Stimulated activated CD4-positive, alpha-beta T cell treated with anti-CD3 and anti-CD28 coated beads, TNF-alpha, amount 100 ng/mL, for 1 hour (primary cell): ENCODE data around the gene RNF19B.
"Not testable (repeated sequence)": the region's sequence is repeated elsewhere in the genome, so short reads cannot be mapped to it uniquely, and the experiment has no call there.

Source experiments
- DNase-seq, 3 donors: peaks; one replicate each; pipeline ENCODE4 v3.0.0-alpha.2; 2020; ENCODE audit warnings: low read depth in 3 of 3, low spot score in 1 of 3

RNF19B gene

GRCh38 chr1:32933742-32934322 lies 30.8 kb downstream of the RNF19B start:
- DNase-seq = no peak

GRCh38 chr1:32931760-32932159 lies 32.8 kb downstream of the RNF19B start:
- no peak for DNase-seq

- no peak for DNase-seq
Measured at GRCh38 chr1:32929366-32929765, 35.2 kb downstream of the RNF19B start.

GRCh38 chr1:32928715-32929114 lies 35.9 kb downstream of the RNF19B start:
- DNase-seq = no peak

GRCh38 chr1:32928285-32928684 lies 36.3 kb downstream of the RNF19B start:
- DNase-seq = no peak

- DNase-seq = no peak
Measured at GRCh38 chr1:32927441-32927840, 37.2 kb downstream of the RNF19B start.

- no peak for DNase-seq
Measured at GRCh38 chr1:32926562-32926961, 38.0 kb downstream of the RNF19B start.

GRCh38 chr1:32925403-32926162 lies 39.0 kb downstream of the RNF19B start:
- no peak for DNase-seq

GRCh38 chr1:32924881-32925344 lies 39.7 kb downstream of the RNF19B start:
- DNase-seq = no peak

GRCh38 chr1:32920833-32921232 lies 43.8 kb downstream of the RNF19B start:
- DNase-seq = no peak

- DNase-seq = no peak
Measured at GRCh38 chr1:32919811-32920733, 44.5 kb downstream of the RNF19B start.

GRCh38 chr1:32918179-32918578 lies 46.4 kb downstream of the RNF19B start:
- DNase-seq = no peak

GRCh38 chr1:32917521-32917920 lies 47.1 kb downstream of the RNF19B start:
- DNase-seq = no peak

GRCh38 chr1:32915766-32916706 lies 48.6 kb downstream of the RNF19B start:
- no peak for DNase-seq

GRCh38 chr1:32910319-32910718 lies 54.3 kb downstream of the RNF19B start:
- no peak for DNase-seq

- DNase-seq = no peak
Measured at GRCh38 chr1:32907435-32907834, 57.2 kb downstream of the RNF19B start.

- DNase-seq = no peak
Measured at GRCh38 chr1:32906654-32907053, 58.0 kb downstream of the RNF19B start.

GRCh38 chr1:32905588-32905987 lies 59.0 kb downstream of the RNF19B start:
- not testable (repeated sequence) for DNase-seq

GRCh38 chr1:32904797-32905196 lies 59.8 kb downstream of the RNF19B start:
- no peak for DNase-seq

- DNase-seq = no peak
Measured at GRCh38 chr1:32903991-32904785, 60.4 kb downstream of the RNF19B start.
